ENCODE measurements around the gene GGTLC1. TPM values are rescaled to one million over a fixed set of nuclear protein-coding genes. Genes with fewer than 3 reads are reported as not detected.
"Not testable (repeated sequence)": the region's sequence is repeated elsewhere in the genome, so short reads cannot be mapped to it uniquely, and the experiment has no call there.

GGTLC1 gene
- total and polyA plus RNA-seq, 2 donors = not detected

- no peaks in the 10 kb centered on the region for H3K4me1 ChIP-seq (ENCODE audit: control insufficient read depth in 2 of 2, insufficient read depth in 2 of 2, low read length in 2 of 2)
- H3K27me3 ChIP-seq (ENCODE audit: control insufficient read depth in 2 of 2, insufficient read depth in 1 of 2, low read length in 1 of 2) = no peaks in the 10 kb centered on the region
- DNase-seq (ENCODE audit: low read depth in 6 of 9, low spot score in 9 of 9) = no peak
- H3K9me3 ChIP-seq (ENCODE audit: control insufficient read depth in 2 of 2, insufficient read depth in 1 of 2, low read length in 1 of 2) = no peaks in the 10 kb centered on the region
- no peak overlapping the region for H3K4me3 ChIP-seq (ENCODE audit: low read length in 2 of 2)
- no peak overlapping the region for H3K27ac ChIP-seq (ENCODE audit: low read depth in 1 of 2, low read length in 1 of 2)
- H3K36me3 ChIP-seq (ENCODE audit: control insufficient read depth in 2 of 2, insufficient read depth in 2 of 2, low read length in 1 of 2) = no peaks in the 10 kb centered on the region
- 94% methylated on average over 4 of the region's 4 CpGs for WGBS
These were observed 10.3 kb upstream of the GGTLC1 start for GRCh38 chr20:23998844-23999243.

DNA sequence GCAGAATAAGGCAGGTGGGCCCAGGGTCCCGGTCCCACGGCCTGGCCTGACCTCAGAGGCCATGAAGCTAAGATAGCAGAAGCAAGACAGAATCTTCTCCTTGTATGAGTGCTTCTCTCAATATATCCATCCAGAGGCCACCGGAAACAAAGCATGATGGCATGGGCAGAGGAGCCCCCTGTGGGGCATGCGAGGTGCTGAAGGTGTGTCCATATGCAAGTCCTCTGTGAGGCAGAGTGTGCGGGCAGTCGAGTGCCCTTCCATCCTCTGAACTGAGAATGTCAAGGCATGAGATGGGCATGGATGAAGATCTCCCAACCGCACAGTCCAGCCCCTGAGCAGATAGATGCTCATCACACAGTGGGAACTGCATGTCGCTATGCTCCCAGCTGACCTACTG lies 9.8 kb upstream of the GGTLC1 start:
- no peak for DNase-seq (ENCODE audit: low read depth in 6 of 9, low spot score in 9 of 9)
- WGBS = 96% methylated on average over 8 of the region's 8 CpGs

GRCh38 chr20:23995905-23996666 lies 7.5 kb upstream of the GGTLC1 start:
- H3K4me1 ChIP-seq (ENCODE audit: control insufficient read depth in 2 of 2, insufficient read depth in 2 of 2, low read length in 2 of 2) = no peaks in the 10 kb centered on the region
- H3K36me3 ChIP-seq (ENCODE audit: control insufficient read depth in 2 of 2, insufficient read depth in 2 of 2, low read length in 1 of 2) = no peaks in the 10 kb centered on the region
- no peaks in the 10 kb centered on the region for H3K27me3 ChIP-seq (ENCODE audit: control insufficient read depth in 2 of 2, insufficient read depth in 1 of 2, low read length in 1 of 2)
- DNase-seq (ENCODE audit: low read depth in 6 of 9, low spot score in 9 of 9) = peak in 8 of 9 donors; percentile 8 to 56 (median 30)
- WGBS = 58% methylated on average over 11 of the region's 11 CpGs
- H3K27ac ChIP-seq (ENCODE audit: low read depth in 1 of 2, low read length in 1 of 2) = no peak overlapping the region
- no peaks in the 10 kb centered on the region for H3K9me3 ChIP-seq (ENCODE audit: control insufficient read depth in 2 of 2, insufficient read depth in 1 of 2, low read length in 1 of 2)
- H3K4me3 ChIP-seq (ENCODE audit: low read length in 2 of 2) = no peak overlapping the region

More for the DNA sequence above, 9.8 kb upstream of the GGTLC1 start:
- Histone ChIP-seq H3K36me3 (ENCODE audit: control insufficient read depth in 2 of 2, insufficient read depth in 2 of 2, low read length in 1 of 2) (no peaks in the 10 kb centered on the region), H3K27ac (ENCODE audit: low read depth in 1 of 2, low read length in 1 of 2) (no peak overlapping the region), H3K4me3 (ENCODE audit: low read length in 2 of 2) (no peak overlapping the region), H3K4me1 (ENCODE audit: control insufficient read depth in 2 of 2, insufficient read depth in 2 of 2, low read length in 2 of 2) (no peaks in the 10 kb centered on the region), H3K27me3 (ENCODE audit: control insufficient read depth in 2 of 2, insufficient read depth in 1 of 2, low read length in 1 of 2) (no peaks in the 10 kb centered on the region), H3K9me3 (ENCODE audit: control insufficient read depth in 2 of 2, insufficient read depth in 1 of 2, low read length in 1 of 2) (no peaks in the 10 kb centered on the region)

- H3K4me3 ChIP-seq (ENCODE audit: low read length in 2 of 2); H3K4me1 ChIP-seq (ENCODE audit: control insufficient read depth in 2 of 2, insufficient read depth in 2 of 2, low read length in 2 of 2); H3K36me3 ChIP-seq (ENCODE audit: control insufficient read depth in 2 of 2, insufficient read depth in 2 of 2, low read length in 1 of 2); H3K27me3 ChIP-seq (ENCODE audit: control insufficient read depth in 2 of 2, insufficient read depth in 1 of 2, low read length in 1 of 2); H3K27ac ChIP-seq (ENCODE audit: low read depth in 1 of 2, low read length in 1 of 2); H3K9me3 ChIP-seq (ENCODE audit: control insufficient read depth in 2 of 2, insufficient read depth in 1 of 2, low read length in 1 of 2); DNase-seq (ENCODE audit: low read depth in 6 of 9, low spot score in 9 of 9): not testable (repeated sequence)
- 92% methylated on average over 6 of the region's 6 CpGs for WGBS
These were observed 6.7 kb upstream of the GGTLC1 start for GRCh38 chr20:23995291-23995690.

- not testable (repeated sequence) for H3K36me3 ChIP-seq (ENCODE audit: control insufficient read depth in 2 of 2, insufficient read depth in 2 of 2, low read length in 1 of 2); H3K27ac ChIP-seq (ENCODE audit: low read depth in 1 of 2, low read length in 1 of 2); H3K4me1 ChIP-seq (ENCODE audit: control insufficient read depth in 2 of 2, insufficient read depth in 2 of 2, low read length in 2 of 2); H3K9me3 ChIP-seq (ENCODE audit: control insufficient read depth in 2 of 2, insufficient read depth in 1 of 2, low read length in 1 of 2); DNase-seq (ENCODE audit: low read depth in 6 of 9, low spot score in 9 of 9); H3K27me3 ChIP-seq (ENCODE audit: control insufficient read depth in 2 of 2, insufficient read depth in 1 of 2, low read length in 1 of 2); H3K4me3 ChIP-seq (ENCODE audit: low read length in 2 of 2)
- 95% methylated on average over 14 of the region's 14 CpGs for WGBS
These were observed 5.5 kb upstream of the GGTLC1 start for GRCh38 chr20:23994001-23994633.

GRCh38 chr20:23993440-23993839 lies 4.9 kb upstream of the GGTLC1 start:
- not testable (repeated sequence) for H3K4me3 ChIP-seq (ENCODE audit: low read length in 2 of 2); DNase-seq (ENCODE audit: low read depth in 6 of 9, low spot score in 9 of 9); H3K27me3 ChIP-seq (ENCODE audit: control insufficient read depth in 2 of 2, insufficient read depth in 1 of 2, low read length in 1 of 2); H3K36me3 ChIP-seq (ENCODE audit: control insufficient read depth in 2 of 2, insufficient read depth in 2 of 2, low read length in 1 of 2); H3K9me3 ChIP-seq (ENCODE audit: control insufficient read depth in 2 of 2, insufficient read depth in 1 of 2, low read length in 1 of 2); H3K4me1 ChIP-seq (ENCODE audit: control insufficient read depth in 2 of 2, insufficient read depth in 2 of 2, low read length in 2 of 2); H3K27ac ChIP-seq (ENCODE audit: low read depth in 1 of 2, low read length in 1 of 2)
- 94% methylated on average over 12 of the region's 12 CpGs for WGBS

GRCh38 chr20:23990296-23990695 lies 1.7 kb upstream of the GGTLC1 start:
- 95% methylated on average over 12 of the region's 12 CpGs for WGBS
- not testable (repeated sequence) for H3K36me3 ChIP-seq (ENCODE audit: control insufficient read depth in 2 of 2, insufficient read depth in 2 of 2, low read length in 1 of 2); DNase-seq (ENCODE audit: low read depth in 6 of 9, low spot score in 9 of 9)

GRCh38 chr20:23988966-23989365 lies 387 bp upstream of the GGTLC1 start:
- 97% methylated on average over 9 of the region's 9 CpGs for WGBS

More at GRCh38 chr20:23990296-23990695, 1.7 kb upstream of the GGTLC1 start:
- not testable (repeated sequence) for H3K4me1 ChIP-seq (ENCODE audit: control insufficient read depth in 2 of 2, insufficient read depth in 2 of 2, low read length in 2 of 2); H3K9me3 ChIP-seq (ENCODE audit: control insufficient read depth in 2 of 2, insufficient read depth in 1 of 2, low read length in 1 of 2); H3K27ac ChIP-seq (ENCODE audit: low read depth in 1 of 2, low read length in 1 of 2); H3K4me3 ChIP-seq (ENCODE audit: low read length in 2 of 2); H3K27me3 ChIP-seq (ENCODE audit: control insufficient read depth in 2 of 2, insufficient read depth in 1 of 2, low read length in 1 of 2)

DNA sequence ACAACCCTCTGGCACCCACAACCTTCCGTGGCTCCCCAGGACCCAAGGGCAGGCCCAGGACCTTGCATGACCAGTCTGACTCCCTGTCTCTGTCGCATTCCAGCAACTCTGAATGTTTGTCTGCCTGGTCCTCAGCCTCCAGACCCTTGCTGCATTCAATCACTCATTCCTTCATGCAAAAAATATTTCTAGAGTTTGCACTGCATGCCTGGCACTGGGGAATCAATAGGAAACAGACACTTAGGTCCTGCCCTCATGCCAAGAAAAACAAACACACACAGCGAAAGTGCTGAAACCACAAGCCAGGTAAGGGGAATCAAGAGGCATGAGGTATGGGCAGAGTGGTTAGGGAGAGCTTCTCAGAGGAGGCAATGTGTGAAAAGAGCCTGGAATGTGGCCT lies 1.9 kb downstream of the GGTLC1 start:
- WGBS = 89% methylated on average over 3 of the region's 3 CpGs
- not testable (repeated sequence) for H3K27ac ChIP-seq (ENCODE audit: low read depth in 1 of 2, low read length in 1 of 2)

More at GRCh38 chr20:23988966-23989365, 387 bp upstream of the GGTLC1 start:
- H3K4me1 ChIP-seq (ENCODE audit: control insufficient read depth in 2 of 2, insufficient read depth in 2 of 2, low read length in 2 of 2); H3K27me3 ChIP-seq (ENCODE audit: control insufficient read depth in 2 of 2, insufficient read depth in 1 of 2, low read length in 1 of 2); H3K36me3 ChIP-seq (ENCODE audit: control insufficient read depth in 2 of 2, insufficient read depth in 2 of 2, low read length in 1 of 2); H3K4me3 ChIP-seq (ENCODE audit: low read length in 2 of 2); DNase-seq (ENCODE audit: low read depth in 6 of 9, low spot score in 9 of 9); H3K9me3 ChIP-seq (ENCODE audit: control insufficient read depth in 2 of 2, insufficient read depth in 1 of 2, low read length in 1 of 2); H3K27ac ChIP-seq (ENCODE audit: low read depth in 1 of 2, low read length in 1 of 2): not testable (repeated sequence)

More for the DNA sequence above, 1.9 kb downstream of the GGTLC1 start:
- not testable (repeated sequence) for H3K36me3 ChIP-seq (ENCODE audit: control insufficient read depth in 2 of 2, insufficient read depth in 2 of 2, low read length in 1 of 2); H3K27me3 ChIP-seq (ENCODE audit: control insufficient read depth in 2 of 2, insufficient read depth in 1 of 2, low read length in 1 of 2); H3K4me1 ChIP-seq (ENCODE audit: control insufficient read depth in 2 of 2, insufficient read depth in 2 of 2, low read length in 2 of 2); H3K9me3 ChIP-seq (ENCODE audit: control insufficient read depth in 2 of 2, insufficient read depth in 1 of 2, low read length in 1 of 2); H3K4me3 ChIP-seq (ENCODE audit: low read length in 2 of 2); DNase-seq (ENCODE audit: low read depth in 6 of 9, low spot score in 9 of 9)
